Activated CD4-positive, alpha-beta T cell treated with anti-CD3 and anti-CD28 coated beads, Interleukin-2, amount 10 ng/mL, durations not matched to agents 24 days and 14 days (primary cell): ENCODE results near the gene LRTM1. TPM values are rescaled to one million over a fixed set of nuclear protein-coding genes. Genes with fewer than 3 reads are reported as not detected.

Experiments
- DNase-seq: peaks from one replicate; pipeline ENCODE4 v3.0.0; 2022
- H3K27ac Mint-ChIP-seq: one replicate; pipeline ENCODE4 v1.8.0; 2022; ENCODE audit warnings: mild to moderate bottlenecking, mixed read lengths
- H3K27me3 Mint-ChIP-seq: one replicate; pipeline ENCODE4 v1.8.0; 2022; ENCODE audit warnings: mixed read lengths
- H3K36me3 Mint-ChIP-seq: one replicate; pipeline ENCODE4 v1.8.0; 2022; ENCODE audit warnings: low read depth, mild to moderate bottlenecking, mixed read lengths
- H3K4me1 Mint-ChIP-seq: one replicate; pipeline ENCODE4 v1.8.0; 2021; ENCODE audit warnings: mixed read lengths
- H3K4me3 Mint-ChIP-seq: one replicate; pipeline ENCODE4 v1.8.0; 2022; ENCODE audit warnings: mild to moderate bottlenecking, moderate library complexity, mixed read lengths
- H3K9me3 Mint-ChIP-seq: one replicate; pipeline ENCODE4 v1.8.0; 2021; ENCODE audit warnings: mixed read lengths
- intact Hi-C: fragments of 100-400 bp; cut with micrococcal nuclease; formaldehyde crosslinking; loops from one replicate; pipeline ENCODE4 v1.15.1; 2023
- total RNA-seq: library from RNA; stranded (reverse); gene quantifications from 2 replicates; pipeline ENCODE4 v1.2.3, GENCODE V29; 2022

LRTM1 gene
- not detected in 2 replicates for total RNA-seq

GRCh38 chr3:54928046-54928770 lies at the start of gene LRTM1:
TSS of gene LRTM1 (minus strand) at chr3:54928059. CDS start at chr3:54927911, 148 bp downstream.
- Mint-ChIP-seq H3K9me3 (no peaks in the 10 kb centered on the region), H3K27ac (no peak within 1 kb of the TSS), H3K4me3 (no peak within 1 kb of the TSS), H3K36me3 (no peaks in the 10 kb centered on the region), H3K27me3 (no peaks in the 10 kb centered on the region), H3K4me1 (no peaks in the 10 kb centered on the region)
- no peak for DNase-seq
- intact Hi-C loops, result no loop called here

GRCh38 chr3:54977439-54977838 lies 49.6 kb upstream of the LRTM1 start:
- no peak overlapping the region for H3K27ac Mint-ChIP-seq
- H3K36me3 Mint-ChIP-seq, result no peaks in the 10 kb centered on the region
- no peak for DNase-seq
- H3K4me1 Mint-ChIP-seq, result no peaks in the 10 kb centered on the region
- intact Hi-C loops, result no loop called here
- H3K4me3 Mint-ChIP-seq, result no peak overlapping the region
- H3K27me3 Mint-ChIP-seq, result no peaks in the 10 kb centered on the region
- no peaks in the 10 kb centered on the region for H3K9me3 Mint-ChIP-seq

- no peak overlapping the region for H3K4me3 Mint-ChIP-seq
- H3K27me3 Mint-ChIP-seq, result no peaks in the 10 kb centered on the region
- H3K36me3 Mint-ChIP-seq, result no peaks in the 10 kb centered on the region
- intact Hi-C loops, result no loop called here
- H3K9me3 Mint-ChIP-seq, result peaks cover 4% of the 10 kb centered on the region
- DNase-seq, result no peak
- H3K27ac Mint-ChIP-seq, result no peak overlapping the region
- H3K4me1 Mint-ChIP-seq, result no peaks in the 10 kb centered on the region
Observed at GRCh38 chr3:54970895-54971294, 43.0 kb upstream of the LRTM1 start.

- H3K27ac Mint-ChIP-seq, result no peak overlapping the region
- H3K4me1 Mint-ChIP-seq, result no peaks in the 10 kb centered on the region
- no peak overlapping the region for H3K4me3 Mint-ChIP-seq
- H3K36me3 Mint-ChIP-seq, result no peaks in the 10 kb centered on the region
- peaks cover 4% of the 10 kb centered on the region for H3K9me3 Mint-ChIP-seq
- H3K27me3 Mint-ChIP-seq, result no peaks in the 10 kb centered on the region
- DNase-seq, result no peak
- intact Hi-C loops, result no loop called here
Observed at GRCh38 chr3:54969652-54970051, 41.8 kb upstream of the LRTM1 start.

GRCh38 chr3:54968546-54969172 lies 40.8 kb upstream of the LRTM1 start:
- Mint-ChIP-seq H3K4me1 (no peaks in the 10 kb centered on the region), H3K27ac (no peak overlapping the region), H3K9me3 (peaks cover 4% of the 10 kb centered on the region), H3K27me3 (no peaks in the 10 kb centered on the region), H3K36me3 (no peaks in the 10 kb centered on the region), H3K4me3 (no peak overlapping the region)
- no peak for DNase-seq
- intact Hi-C loops, result no loop called here

GRCh38 chr3:54967731-54968161 lies 39.9 kb upstream of the LRTM1 start:
- DNase-seq, result no peak
- intact Hi-C loops, result no loop called here
- Mint-ChIP-seq H3K27ac (no peak overlapping the region), H3K4me1 (no peaks in the 10 kb centered on the region), H3K27me3 (no peaks in the 10 kb centered on the region), H3K9me3 (peaks cover 4% of the 10 kb centered on the region), H3K36me3 (no peaks in the 10 kb centered on the region), H3K4me3 (no peak overlapping the region)

GRCh38 chr3:54966979-54967378 lies 39.1 kb upstream of the LRTM1 start:
- Mint-ChIP-seq H3K27ac (no peak overlapping the region), H3K4me3 (no peak overlapping the region), H3K27me3 (no peaks in the 10 kb centered on the region), H3K9me3 (peaks cover 4% of the 10 kb centered on the region), H3K4me1 (no peaks in the 10 kb centered on the region), H3K36me3 (no peaks in the 10 kb centered on the region)
- no peak for DNase-seq
- intact Hi-C loops, result no loop called here

GRCh38 chr3:54965746-54966145 lies 37.9 kb upstream of the LRTM1 start:
- H3K27me3 Mint-ChIP-seq, result no peaks in the 10 kb centered on the region
- H3K27ac Mint-ChIP-seq, result no peak overlapping the region

GRCh38 chr3:54964081-54964480 lies 36.2 kb upstream of the LRTM1 start:
- Mint-ChIP-seq H3K27me3 (no peaks in the 10 kb centered on the region), H3K27ac (no peak overlapping the region), H3K36me3 (no peaks in the 10 kb centered on the region), H3K4me3 (no peak overlapping the region), H3K4me1 (no peaks in the 10 kb centered on the region), H3K9me3 (no peaks in the 10 kb centered on the region)
- intact Hi-C loops, result no loop called here
- DNase-seq, result no peak

More at GRCh38 chr3:54965746-54966145, 37.9 kb upstream of the LRTM1 start:
- Mint-ChIP-seq H3K36me3 (no peaks in the 10 kb centered on the region), H3K4me1 (no peaks in the 10 kb centered on the region), H3K9me3 (no peaks in the 10 kb centered on the region), H3K4me3 (no peak overlapping the region)
- DNase-seq, result no peak
- intact Hi-C loops, result no loop called here

- H3K36me3 Mint-ChIP-seq, result no peaks in the 10 kb centered on the region
- no peak for DNase-seq
- H3K27ac Mint-ChIP-seq, result no peak overlapping the region
- H3K9me3 Mint-ChIP-seq, result no peaks in the 10 kb centered on the region
- H3K27me3 Mint-ChIP-seq, result no peaks in the 10 kb centered on the region
- no peak overlapping the region for H3K4me3 Mint-ChIP-seq
- H3K4me1 Mint-ChIP-seq, result no peaks in the 10 kb centered on the region
- intact Hi-C loops, result no loop called here
Observed at GRCh38 chr3:54963641-54964040, 35.8 kb upstream of the LRTM1 start.

- H3K36me3 Mint-ChIP-seq, result no peaks in the 10 kb centered on the region
- no peak for DNase-seq
- H3K27me3 Mint-ChIP-seq, result no peaks in the 10 kb centered on the region
- intact Hi-C loops, result no loop called here
- H3K9me3 Mint-ChIP-seq, result no peaks in the 10 kb centered on the region
- no peaks in the 10 kb centered on the region for H3K4me1 Mint-ChIP-seq
- H3K4me3 Mint-ChIP-seq, result no peak overlapping the region
- H3K27ac Mint-ChIP-seq, result no peak overlapping the region
Observed at GRCh38 chr3:54962200-54962599, 34.3 kb upstream of the LRTM1 start.

GRCh38 chr3:54960701-54961100 lies 32.8 kb upstream of the LRTM1 start:
- no peaks in the 10 kb centered on the region for H3K9me3 Mint-ChIP-seq
- no peaks in the 10 kb centered on the region for H3K27me3 Mint-ChIP-seq
- no peaks in the 10 kb centered on the region for H3K36me3 Mint-ChIP-seq
- H3K4me1 Mint-ChIP-seq, result no peaks in the 10 kb centered on the region
- H3K4me3 Mint-ChIP-seq, result no peak overlapping the region
- no peak overlapping the region for H3K27ac Mint-ChIP-seq
- intact Hi-C loops, result no loop called here
- no peak for DNase-seq

- H3K27me3 Mint-ChIP-seq, result no peaks in the 10 kb centered on the region
- H3K4me1 Mint-ChIP-seq, result no peaks in the 10 kb centered on the region
- H3K36me3 Mint-ChIP-seq, result no peaks in the 10 kb centered on the region
- no peak for DNase-seq
- H3K9me3 Mint-ChIP-seq, result no peaks in the 10 kb centered on the region
- no peak overlapping the region for H3K27ac Mint-ChIP-seq
- intact Hi-C loops, result no loop called here
- H3K4me3 Mint-ChIP-seq, result no peak overlapping the region
Observed at GRCh38 chr3:54960082-54960481, 32.2 kb upstream of the LRTM1 start.

- Mint-ChIP-seq H3K4me3 (no peak overlapping the region), H3K36me3 (no peaks in the 10 kb centered on the region), H3K27ac (no peak overlapping the region), H3K9me3 (no peaks in the 10 kb centered on the region), H3K27me3 (no peaks in the 10 kb centered on the region), H3K4me1 (no peaks in the 10 kb centered on the region)
- intact Hi-C loops, result no loop called here
- DNase-seq, result no peak
Observed at GRCh38 chr3:54957711-54958110, 29.9 kb upstream of the LRTM1 start.

GRCh38 chr3:54955941-54956340 lies 28.1 kb upstream of the LRTM1 start:
- no peaks in the 10 kb centered on the region for H3K36me3 Mint-ChIP-seq
- no peaks in the 10 kb centered on the region for H3K27me3 Mint-ChIP-seq
- intact Hi-C loops, result no loop called here
- H3K4me1 Mint-ChIP-seq, result no peaks in the 10 kb centered on the region
- no peaks in the 10 kb centered on the region for H3K9me3 Mint-ChIP-seq
- H3K27ac Mint-ChIP-seq, result no peak overlapping the region
- no peak overlapping the region for H3K4me3 Mint-ChIP-seq
- DNase-seq, result no peak
